A549 (cell line): ENCODE data around the gene ARID5B. TPM values are rescaled to one million over a fixed set of nuclear protein-coding genes. Genes with fewer than 3 reads are reported as not detected.

ENCODE experiments used
- ATAC-seq, 2 experiments: fragments of 200-7000 bp in 1 of 2; fragments of >200 bp in 1 of 2; cut with Nextera tagmentation in 1 of 2; cut with Tn5 transposase in 1 of 2; 3 replicates each; pipeline versions ENCODE4 v1.8.0 to v1.9.1; 2018 to 2020; ENCODE audit warnings: mild to moderate bottlenecking in 1 of 2, moderate library complexity in 1 of 2
- CTCF ChIA-PET: fragments of 300-600 bp; sonication (Branson Sonifier 250); formaldehyde crosslinking; extraction: SDS; loops from one replicate; lab custom pipeline; 2021; ENCODE audit warnings: antibody characterized with exemption, inconsistent platforms; lab: Yijun Ruan, JAX
- POLR2A ChIA-PET: fragments of 350-600 bp; formaldehyde crosslinking; extraction: SDS; loops from one replicate; lab custom pipeline; 2021; ENCODE audit warnings: antibody characterized with exemption, inconsistent platforms; lab: Yijun Ruan, JAX
- DNase-seq, 2 experiments: peaks; one replicate each; pipeline versions ENCODE4 v3.0.0 to v3.0.0-alpha.2; 2011 to 2016; ENCODE audit warnings: low read depth in 1 of 2, low spot score in 1 of 2
- FAIRE-seq: peaks from 2 replicates; lab custom pipeline; 2011; peaks lifted over from hg19 to GRCh38; lab: Jason Lieb, UNC
- H3K27ac ChIP-seq, 2 experiments: fragments of >200 bp; sonication (Bioruptor Twin); formaldehyde crosslinking; 3 replicates each; pipeline ENCODE4 v1.5.1; 2016 to 2017
- H3K4me1 ChIP-seq: fragments of >200 bp; sonication (Bioruptor Twin); formaldehyde crosslinking; 3 replicates; pipeline ENCODE4 v1.6.1; 2016
- H3K4me2 ChIP-seq: fragments of >200 bp; sonication (Bioruptor Twin); formaldehyde crosslinking; 3 replicates; pipeline ENCODE4 v1.6.1; 2016
- H3K4me3 ChIP-seq: fragments of >200 bp; sonication (Bioruptor Twin); formaldehyde crosslinking; 3 replicates; pipeline ENCODE4 v1.5.1; 2016
- H3K9me3 ChIP-seq: fragments of >200 bp; sonication (Bioruptor Twin); formaldehyde crosslinking; 3 replicates; pipeline ENCODE4 v1.6.1; 2016
- BHLHE40 ChIP-seq: IDR thresholded peaks from 2 replicates; pipeline ENCODE4 v1.6.1; 2012; ENCODE audit warnings: low read depth, low read length, inconsistent platforms
- CBX2 ChIP-seq: fragments of 200-600 bp; sonication (generic); IDR thresholded peaks from 2 replicates; pipeline ENCODE4 v1.6.1; 2016; ENCODE audit warnings: low read depth, mild to moderate bottlenecking, borderline replicate concordance
- CBX8 ChIP-seq: fragments of 200-600 bp; sonication (generic); IDR thresholded peaks from 2 replicates; pipeline ENCODE4 v1.6.1; 2016
- CHD4 ChIP-seq: fragments of 200-600 bp; sonication (generic); IDR thresholded peaks from 2 replicates; pipeline ENCODE4 v1.6.1; 2016; ENCODE audit warnings: antibody characterized with exemption, mild to moderate bottlenecking, borderline replicate concordance
- EHF ChIP-seq: fragments of 250-450 bp; sonication (Bioruptor Pico); IDR thresholded peaks from 2 replicates; pipeline ENCODE4 v1.5.0; 2020; ENCODE audit warnings: mild to moderate bottlenecking
- EHMT2 ChIP-seq: fragments of 200-600 bp; sonication (generic); IDR thresholded peaks from 2 replicates; pipeline ENCODE4 v1.6.1; 2016; ENCODE audit warnings: antibody characterized with exemption, low read depth, mild to moderate bottlenecking, moderate library complexity
- EP300 ChIP-seq, 2 experiments: fragments of >200 bp; sonication (Bioruptor Twin); formaldehyde crosslinking; IDR thresholded peaks; 2 replicates in 1 of 2; 3 replicates in 1 of 2; pipeline ENCODE4 v1.6.1; 2016 to 2017
- FOSL2 ChIP-seq, 2 experiments: fragments of 450-650 bp in 1 of 2; fragments of >200 bp in 1 of 2; sonication (Bioruptor Twin) in 1 of 2; formaldehyde crosslinking; IDR thresholded peaks; 2 replicates each; pipeline versions ENCODE4 v1.5.0 to v1.6.1; 2016 to 2020; ENCODE audit warnings: mild to moderate bottlenecking in 1 of 2, moderate library complexity in 1 of 2
- FOXS1 ChIP-seq: fragments of 250-450 bp; sonication (Bioruptor Pico); IDR thresholded peaks from 2 replicates; pipeline ENCODE4 v1.5.0; 2020; ENCODE audit warnings: mild to moderate bottlenecking, moderate library complexity
- HDAC2 ChIP-seq: fragments of 200-600 bp; sonication (generic); IDR thresholded peaks from 2 replicates; pipeline ENCODE4 v1.6.1; 2016
- HEYL ChIP-seq: fragments of 250-450 bp; sonication (Bioruptor Pico); IDR thresholded peaks from 2 replicates; pipeline ENCODE4 v1.8.0; 2021; ENCODE audit warnings: mild to moderate bottlenecking, moderate library complexity
- HOXB13 ChIP-seq: fragments of 250-450 bp; sonication (Bioruptor Pico); IDR thresholded peaks from 2 replicates; pipeline ENCODE4 v1.5.0; 2020; ENCODE audit warnings: low read depth, mild to moderate bottlenecking, moderate library complexity
- HOXB5 ChIP-seq: fragments of 250-450 bp; sonication (Bioruptor Pico); IDR thresholded peaks from 2 replicates; pipeline ENCODE4 v1.5.0; 2020; ENCODE audit warnings: mild to moderate bottlenecking, moderate library complexity
- JUNB ChIP-seq: fragments of >200 bp; sonication (Bioruptor Twin); formaldehyde crosslinking; IDR thresholded peaks from 2 replicates; pipeline ENCODE4 v1.6.1; 2016
- MAZ ChIP-seq: fragments of 150-350 bp; IDR thresholded peaks from 2 replicates; pipeline ENCODE4 v1.6.1; 2014; ENCODE audit warnings: antibody characterized with exemption, low read depth, low read length, borderline replicate concordance
- NFE2L2 ChIP-seq: fragments of 150-350 bp; conservative IDR thresholded peaks from 2 replicates; pipeline ENCODE4 v1.6.1; 2014; ENCODE audit warnings: low read length
- NPAS2 ChIP-seq: fragments of 250-450 bp; sonication (Bioruptor Pico); IDR thresholded peaks from 2 replicates; pipeline ENCODE4 v1.8.0; 2022; ENCODE audit warnings: mild to moderate bottlenecking, moderate library complexity, borderline replicate concordance
- PHF8 ChIP-seq: fragments of 200-600 bp; sonication (generic); IDR thresholded peaks from 2 replicates; pipeline ENCODE4 v1.6.1; 2016; ENCODE audit warnings: low read depth, mild to moderate bottlenecking, antibody characterized with exemption, moderate library complexity, borderline replicate concordance
- RCOR1 ChIP-seq: fragments of 150-350 bp; IDR thresholded peaks from 2 replicates; pipeline ENCODE4 v1.6.1; 2014; ENCODE audit warnings: antibody characterized with exemption, low read length, low read depth
- SMC3 ChIP-seq: fragments of >200 bp; sonication (Bioruptor Twin); formaldehyde crosslinking; IDR thresholded peaks from 3 replicates; pipeline ENCODE4 v1.6.1; 2018; ENCODE audit warnings: inconsistent platforms
- ZC3H11A ChIP-seq: fragments of 450-650 bp; IDR thresholded peaks from 2 replicates; pipeline ENCODE4 v1.6.1; 2014; ENCODE audit warnings: antibody characterized with exemption, mild to moderate bottlenecking
- ZFP36 ChIP-seq: fragments of 450-650 bp; IDR thresholded peaks from 2 replicates; pipeline ENCODE4 v1.6.1; 2014; ENCODE audit warnings: borderline replicate concordance; ENCODE audit not compliant: partially characterized antibody
- ZSCAN20 ChIP-seq: fragments of 250-450 bp; sonication (Bioruptor Pico); IDR thresholded peaks from 2 replicates; pipeline ENCODE4 v1.8.0; 2022; ENCODE audit warnings: mild to moderate bottlenecking, moderate library complexity
- WGBS: methylation state at CpG from one replicate; pipeline ENCODE4 v1.1.6; 2017; ENCODE audit errors: missing lambda C conversion rate; 5-methylcytosine and 5-hydroxymethylcytosine counted together
- polyA plus RNA-seq, 4 experiments: library from polyadenylated mRNA; depleted of rRNA in 3 of 4; stranded (reverse); fragments of >200 nt; fragmentation: RNase III in 1 of 4; extraction: RNeasy Plus Mini Kit Qiagen cat#74134 plus additional on column Dnase treatment in 1 of 4; gene quantifications; 2 replicates in 3 of 4; 3 replicates in 1 of 4; pipeline ENCODE4 v1.2.3, GENCODE V29; 2011 to 2017
- TF ChIP-seq, protein P1 (sequence below): IDR thresholded peaks from 2 replicates; pipeline ENCODE4 v1.6.1; 2012
- TF ChIP-seq, protein P2 (sequence below): fragments of 200-600 bp; sonication (generic); IDR thresholded peaks from 2 replicates; pipeline ENCODE4 v1.6.1; 2016; ENCODE audit warnings: antibody characterized with exemption, mild to moderate bottlenecking, moderate library complexity
- TF ChIP-seq, protein P3 (sequence below): fragments of >200 bp; sonication (Bioruptor Twin); formaldehyde crosslinking; IDR thresholded peaks from 3 replicates; pipeline ENCODE4 v1.6.1; 2016
- TF ChIP-seq, protein P4 (sequence below): fragments of >200 bp; sonication (Bioruptor Twin); formaldehyde crosslinking; IDR thresholded peaks from 3 replicates; pipeline ENCODE4 v1.5.1; 2016

The ARID5B gene
- polyA plus RNA-seq, 2 of the 4 experiments (the other 2 are of a cell fraction): 0.75 to 1.6 TPM

DNA sequence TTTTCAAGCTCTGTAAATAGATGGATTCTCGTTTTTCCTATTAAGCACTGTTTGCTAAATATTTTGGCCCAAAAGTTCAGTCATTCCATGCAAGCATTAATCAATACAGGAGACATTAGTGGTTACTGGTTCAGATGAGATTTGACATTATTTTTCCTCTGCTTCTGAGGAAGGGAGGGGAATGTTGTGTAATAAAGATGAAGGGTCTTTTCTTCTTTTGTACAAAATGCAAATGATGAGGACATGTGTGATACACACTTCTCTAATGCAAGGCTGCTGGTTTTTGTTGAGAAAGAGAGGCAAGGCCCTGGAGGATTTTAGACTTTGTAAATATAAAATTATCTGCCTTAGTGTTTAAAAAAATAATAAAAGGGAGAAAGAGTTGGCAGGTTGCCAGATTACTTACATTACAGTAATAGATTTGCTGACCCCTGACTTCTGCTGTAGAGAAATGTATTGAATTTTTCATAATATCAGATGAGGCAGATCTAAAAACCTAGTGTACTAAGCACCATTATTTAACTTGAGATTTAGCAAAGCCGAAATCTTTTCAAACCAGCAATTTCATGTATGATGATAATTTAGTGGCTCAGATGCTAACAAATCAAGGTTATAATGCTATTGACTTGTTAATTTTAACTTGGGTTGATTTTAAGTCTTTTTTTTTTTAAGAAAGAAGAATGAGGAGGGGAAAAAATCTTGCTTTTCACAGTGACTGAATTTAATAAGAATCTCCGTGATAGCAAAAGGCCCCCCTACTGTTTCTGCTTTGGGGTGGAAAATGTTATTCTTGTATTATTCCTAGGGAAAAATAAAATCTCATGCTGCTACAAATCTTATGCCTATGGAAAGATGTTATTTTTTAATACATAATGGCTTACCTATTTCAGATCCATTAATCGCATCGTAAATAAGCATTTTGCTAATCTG is 180.1 kb downstream of the ARID5B start:
- peak overlapping the region; percentile 51; the same call in 2 of the 3 replicates for H3K4me2 ChIP-seq
- FAIRE-seq: no peak
- TF ChIP-seq SMC3 (no peak), NFE2L2 (no peak), EHMT2 (no peak), CBX8 (no peak), FOSL2 (IDR thresholded peaks at IDR 0.05) (no peak), FOSL2 (CRISPR knock-in tag; IDR thresholded peaks at IDR 0.05) (no peak), CBX2 (no peak), MAZ (no peak), PHF8 (no peak), ZFP36 (no peak), CHD4 (no peak), JUNB (no peak), BHLHE40 (no peak), EHF (no peak), ZC3H11A (no peak), HEYL (no peak), NPAS2 (CRISPR knock-in tag) (no peak), EP300 (IDR thresholded peaks at IDR 0.05) (no peak), HOXB13 (CRISPR knock-in tag) (no peak)
- TF ChIP-seq, protein P1, sequence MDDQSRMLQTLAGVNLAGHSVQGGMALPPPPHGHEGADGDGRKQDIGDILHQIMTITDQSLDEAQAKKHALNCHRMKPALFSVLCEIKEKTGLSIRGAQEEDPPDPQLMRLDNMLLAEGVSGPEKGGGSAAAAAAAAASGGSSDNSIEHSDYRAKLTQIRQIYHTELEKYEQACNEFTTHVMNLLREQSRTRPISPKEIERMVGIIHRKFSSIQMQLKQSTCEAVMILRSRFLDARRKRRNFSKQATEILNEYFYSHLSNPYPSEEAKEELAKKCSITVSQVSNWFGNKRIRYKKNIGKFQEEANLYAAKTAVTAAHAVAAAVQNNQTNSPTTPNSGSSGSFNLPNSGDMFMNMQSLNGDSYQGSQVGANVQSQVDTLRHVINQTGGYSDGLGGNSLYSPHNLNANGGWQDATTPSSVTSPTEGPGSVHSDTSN: no peak
- peaks cover 52% of the 10 kb centered on the region for H3K4me1 ChIP-seq
- ChIA-PET CTCF (interaction anchor here (2.5 to 3.0 kb wide), 2 partner anchors 16 to 43 kb away, joined by 6 to 12 read pairs; no protein-coding TSS in a partner anchor), POLR2A (no interaction called here)
- 73% methylated on average over 5 of the region's 5 CpGs for WGBS
- no peak for DNase-seq
- H3K9me3 ChIP-seq: no peaks in the 10 kb centered on the region
- no peak for ATAC-seq
- H3K4me3 ChIP-seq: no peak overlapping the region
- H3K27ac ChIP-seq: peak overlapping the region; percentile 62 to 78; a peak in 5 of 6 replicates

DNA sequence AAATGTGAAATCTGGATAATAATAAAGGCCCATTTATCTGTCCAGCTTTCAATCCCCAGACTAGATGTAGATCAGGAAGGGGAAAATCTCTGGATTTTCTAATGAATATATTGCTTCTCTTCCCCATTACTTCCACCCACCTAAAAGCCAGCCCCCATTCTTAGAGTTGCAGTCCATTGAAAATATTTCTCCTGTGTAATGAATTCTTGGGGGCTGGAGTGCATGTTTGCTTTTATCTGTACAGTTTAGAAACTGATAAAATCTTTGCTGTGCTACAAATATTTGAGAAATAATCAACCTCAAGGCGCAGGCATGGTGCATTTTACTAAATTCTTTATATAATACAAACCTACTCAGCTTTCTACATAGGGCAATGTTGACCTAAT is 180.8 kb downstream of the ARID5B start:
- POLR2A ChIA-PET: interaction anchor here (0.6 kb wide), 1 partner anchor 1139 kb away, joined by 3 read pairs; no protein-coding TSS in a partner anchor
- H3K4me2 ChIP-seq: peak overlapping the region; percentile 51; the same call in 2 of the 3 replicates

More for the DNA sequence above, 180.8 kb downstream of the ARID5B start:
- FAIRE-seq: no peak
- Histone ChIP-seq H3K4me3 (no peak overlapping the region), H3K9me3 (no peaks in the 10 kb centered on the region), H3K4me1 (peaks cover 48% of the 10 kb centered on the region), H3K27ac (peak overlapping the region; percentile 62 to 78; a peak in 4 of 6 replicates)
- no peak for ATAC-seq
- 61% methylated on average over 1 of the region's 1 CpG for WGBS
- TF ChIP-seq EHMT2 (no peak), RCOR1 (no peak), ZSCAN20 (no peak), BHLHE40 (no peak), EHF (no peak), HOXB5 (CRISPR knock-in tag) (no peak), HDAC2 (no peak), NFE2L2 (no peak), FOXS1 (CRISPR knock-in tag) (no peak), ZFP36 (no peak), HEYL (no peak), FOSL2 (IDR thresholded peaks at IDR 0.05) (no peak), FOSL2 (CRISPR knock-in tag; IDR thresholded peaks at IDR 0.05) (no peak)
- TF ChIP-seq, protein P2, sequence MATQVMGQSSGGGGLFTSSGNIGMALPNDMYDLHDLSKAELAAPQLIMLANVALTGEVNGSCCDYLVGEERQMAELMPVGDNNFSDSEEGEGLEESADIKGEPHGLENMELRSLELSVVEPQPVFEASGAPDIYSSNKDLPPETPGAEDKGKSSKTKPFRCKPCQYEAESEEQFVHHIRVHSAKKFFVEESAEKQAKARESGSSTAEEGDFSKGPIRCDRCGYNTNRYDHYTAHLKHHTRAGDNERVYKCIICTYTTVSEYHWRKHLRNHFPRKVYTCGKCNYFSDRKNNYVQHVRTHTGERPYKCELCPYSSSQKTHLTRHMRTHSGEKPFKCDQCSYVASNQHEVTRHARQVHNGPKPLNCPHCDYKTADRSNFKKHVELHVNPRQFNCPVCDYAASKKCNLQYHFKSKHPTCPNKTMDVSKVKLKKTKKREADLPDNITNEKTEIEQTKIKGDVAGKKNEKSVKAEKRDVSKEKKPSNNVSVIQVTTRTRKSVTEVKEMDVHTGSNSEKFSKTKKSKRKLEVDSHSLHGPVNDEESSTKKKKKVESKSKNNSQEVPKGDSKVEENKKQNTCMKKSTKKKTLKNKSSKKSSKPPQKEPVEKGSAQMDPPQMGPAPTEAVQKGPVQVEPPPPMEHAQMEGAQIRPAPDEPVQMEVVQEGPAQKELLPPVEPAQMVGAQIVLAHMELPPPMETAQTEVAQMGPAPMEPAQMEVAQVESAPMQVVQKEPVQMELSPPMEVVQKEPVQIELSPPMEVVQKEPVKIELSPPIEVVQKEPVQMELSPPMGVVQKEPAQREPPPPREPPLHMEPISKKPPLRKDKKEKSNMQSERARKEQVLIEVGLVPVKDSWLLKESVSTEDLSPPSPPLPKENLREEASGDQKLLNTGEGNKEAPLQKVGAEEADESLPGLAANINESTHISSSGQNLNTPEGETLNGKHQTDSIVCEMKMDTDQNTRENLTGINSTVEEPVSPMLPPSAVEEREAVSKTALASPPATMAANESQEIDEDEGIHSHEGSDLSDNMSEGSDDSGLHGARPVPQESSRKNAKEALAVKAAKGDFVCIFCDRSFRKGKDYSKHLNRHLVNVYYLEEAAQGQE: no peak
- TF ChIP-seq, protein P3, sequence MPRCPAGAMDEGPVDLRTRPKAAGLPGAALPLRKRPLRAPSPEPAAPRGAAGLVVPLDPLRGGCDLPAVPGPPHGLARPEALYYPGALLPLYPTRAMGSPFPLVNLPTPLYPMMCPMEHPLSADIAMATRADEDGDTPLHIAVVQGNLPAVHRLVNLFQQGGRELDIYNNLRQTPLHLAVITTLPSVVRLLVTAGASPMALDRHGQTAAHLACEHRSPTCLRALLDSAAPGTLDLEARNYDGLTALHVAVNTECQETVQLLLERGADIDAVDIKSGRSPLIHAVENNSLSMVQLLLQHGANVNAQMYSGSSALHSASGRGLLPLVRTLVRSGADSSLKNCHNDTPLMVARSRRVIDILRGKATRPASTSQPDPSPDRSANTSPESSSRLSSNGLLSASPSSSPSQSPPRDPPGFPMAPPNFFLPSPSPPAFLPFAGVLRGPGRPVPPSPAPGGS: no peak
- TF ChIP-seq, protein P4, sequence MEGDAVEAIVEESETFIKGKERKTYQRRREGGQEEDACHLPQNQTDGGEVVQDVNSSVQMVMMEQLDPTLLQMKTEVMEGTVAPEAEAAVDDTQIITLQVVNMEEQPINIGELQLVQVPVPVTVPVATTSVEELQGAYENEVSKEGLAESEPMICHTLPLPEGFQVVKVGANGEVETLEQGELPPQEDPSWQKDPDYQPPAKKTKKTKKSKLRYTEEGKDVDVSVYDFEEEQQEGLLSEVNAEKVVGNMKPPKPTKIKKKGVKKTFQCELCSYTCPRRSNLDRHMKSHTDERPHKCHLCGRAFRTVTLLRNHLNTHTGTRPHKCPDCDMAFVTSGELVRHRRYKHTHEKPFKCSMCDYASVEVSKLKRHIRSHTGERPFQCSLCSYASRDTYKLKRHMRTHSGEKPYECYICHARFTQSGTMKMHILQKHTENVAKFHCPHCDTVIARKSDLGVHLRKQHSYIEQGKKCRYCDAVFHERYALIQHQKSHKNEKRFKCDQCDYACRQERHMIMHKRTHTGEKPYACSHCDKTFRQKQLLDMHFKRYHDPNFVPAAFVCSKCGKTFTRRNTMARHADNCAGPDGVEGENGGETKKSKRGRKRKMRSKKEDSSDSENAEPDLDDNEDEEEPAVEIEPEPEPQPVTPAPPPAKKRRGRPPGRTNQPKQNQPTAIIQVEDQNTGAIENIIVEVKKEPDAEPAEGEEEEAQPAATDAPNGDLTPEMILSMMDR: no peak
- TF ChIP-seq, protein P1: no peak
- CTCF ChIA-PET: no interaction called here
- DNase-seq: no peak
